ENCODE measurements around the gene PLPPR1.
"Not testable (repeated sequence)": the region's sequence is repeated elsewhere in the genome, so short reads cannot be mapped to it uniquely, and the experiment has no call there.

PLPPR1 gene

DNA sequence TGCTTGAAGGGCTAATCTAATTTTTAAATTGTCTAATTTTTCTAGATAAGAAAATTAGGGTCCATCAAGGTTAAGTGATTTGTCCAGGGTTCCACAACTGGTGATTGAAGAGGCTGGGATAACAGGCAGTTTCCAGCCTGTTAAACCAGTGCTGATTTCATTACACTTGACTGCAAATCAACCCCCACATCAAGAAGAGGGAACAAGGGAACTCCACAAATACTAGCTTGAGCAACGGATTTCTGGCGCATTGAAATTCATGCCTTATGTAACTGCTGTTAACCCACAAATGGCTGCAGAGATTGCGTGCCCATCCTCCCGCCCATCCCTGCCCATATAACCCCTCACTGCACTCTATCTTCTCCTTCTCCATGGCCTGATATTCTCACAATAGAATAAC, 10.0 kb downstream of the PLPPR1 start:
- no peak overlapping the region for H3K27ac ChIP-seq (ENCODE audit: insufficient read depth, low read length, poor library complexity, severe bottlenecking)
- no peak overlapping the region for H3K4me3 ChIP-seq (ENCODE audit: insufficient read depth, low read depth, low read length, poor library complexity, severe bottlenecking)
- H3K9me3 ChIP-seq (ENCODE audit: control insufficient read depth, low read length) = no peaks in the 10 kb centered on the region
- H3K27me3 ChIP-seq (replicated peaks; ENCODE audit: control insufficient read depth, insufficient read depth, low read length, poor library complexity, severe bottlenecking) = no peaks in the 10 kb centered on the region
- H3K36me3 ChIP-seq (ENCODE audit: control insufficient read depth, insufficient read depth, low read length) = no peaks in the 10 kb centered on the region
- DNase-seq = no peak
- no peaks in the 10 kb centered on the region for H3K4me1 ChIP-seq (ENCODE audit: control insufficient read depth, insufficient read depth, low read length, poor library complexity, severe bottlenecking)

DNA sequence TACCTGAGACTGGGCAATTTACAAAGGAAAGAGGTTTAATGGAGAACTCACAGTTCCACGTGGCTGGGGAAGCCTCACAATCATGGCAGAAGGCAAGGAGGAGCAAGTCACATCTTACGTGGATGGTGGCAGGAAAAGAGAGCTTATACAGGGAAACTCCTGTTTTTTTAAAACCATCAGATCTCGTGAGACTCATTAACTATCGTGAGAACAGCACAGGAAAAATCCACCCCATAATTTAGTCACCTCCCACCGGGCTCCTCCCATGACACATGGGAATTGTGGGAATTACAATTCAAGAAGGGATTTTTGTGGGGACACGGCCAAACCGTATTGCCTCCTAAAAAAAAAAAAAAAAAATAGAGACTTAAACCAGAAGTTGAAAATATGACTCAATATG, 11.1 kb downstream of the PLPPR1 start:
- not testable (repeated sequence) for H3K36me3 ChIP-seq (ENCODE audit: control insufficient read depth, insufficient read depth, low read length); DNase-seq; H3K4me3 ChIP-seq (ENCODE audit: insufficient read depth, low read depth, low read length, poor library complexity, severe bottlenecking); H3K27ac ChIP-seq (ENCODE audit: insufficient read depth, low read length, poor library complexity, severe bottlenecking); H3K9me3 ChIP-seq (ENCODE audit: control insufficient read depth, low read length); H3K4me1 ChIP-seq (ENCODE audit: control insufficient read depth, insufficient read depth, low read length, poor library complexity, severe bottlenecking); H3K27me3 ChIP-seq (replicated peaks; ENCODE audit: control insufficient read depth, insufficient read depth, low read length, poor library complexity, severe bottlenecking)

DNA sequence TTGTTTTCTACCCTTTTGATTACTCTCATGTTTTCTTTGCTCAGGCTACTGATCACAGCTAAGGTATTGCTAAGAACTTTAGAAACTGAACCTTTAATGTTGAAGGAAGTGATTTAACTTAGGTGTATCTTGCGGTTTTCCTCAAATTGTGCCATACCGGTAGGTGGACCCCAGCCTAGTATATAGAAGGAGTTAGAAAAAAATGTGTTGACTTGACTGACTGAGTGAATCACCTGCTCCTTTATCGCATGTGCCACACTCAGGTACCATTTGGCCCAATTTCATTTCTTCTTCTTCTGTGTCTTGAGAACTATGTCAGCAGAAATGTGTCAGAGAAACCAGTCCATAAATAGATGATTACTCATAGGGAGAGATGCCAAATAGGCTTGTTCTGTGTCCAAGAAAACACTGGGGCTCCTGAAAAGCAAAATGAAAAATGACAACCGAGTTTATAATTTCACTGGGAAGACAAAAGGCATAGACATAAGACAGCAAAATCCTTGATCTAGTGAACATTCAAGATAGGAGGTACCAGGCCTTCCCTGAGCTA, 19.4 kb downstream of the PLPPR1 start:
- Histone ChIP-seq H3K36me3 (ENCODE audit: control insufficient read depth, insufficient read depth, low read length) (no peaks in the 10 kb centered on the region), H3K27me3 (replicated peaks; ENCODE audit: control insufficient read depth, insufficient read depth, low read length, poor library complexity, severe bottlenecking) (no peaks in the 10 kb centered on the region), H3K9me3 (ENCODE audit: control insufficient read depth, low read length) (no peaks in the 10 kb centered on the region), H3K4me1 (ENCODE audit: control insufficient read depth, insufficient read depth, low read length, poor library complexity, severe bottlenecking) (no peaks in the 10 kb centered on the region), H3K4me3 (ENCODE audit: insufficient read depth, low read depth, low read length, poor library complexity, severe bottlenecking) (no peak overlapping the region), H3K27ac (ENCODE audit: insufficient read depth, low read length, poor library complexity, severe bottlenecking) (no peak overlapping the region)
- no peak for DNase-seq

DNA sequence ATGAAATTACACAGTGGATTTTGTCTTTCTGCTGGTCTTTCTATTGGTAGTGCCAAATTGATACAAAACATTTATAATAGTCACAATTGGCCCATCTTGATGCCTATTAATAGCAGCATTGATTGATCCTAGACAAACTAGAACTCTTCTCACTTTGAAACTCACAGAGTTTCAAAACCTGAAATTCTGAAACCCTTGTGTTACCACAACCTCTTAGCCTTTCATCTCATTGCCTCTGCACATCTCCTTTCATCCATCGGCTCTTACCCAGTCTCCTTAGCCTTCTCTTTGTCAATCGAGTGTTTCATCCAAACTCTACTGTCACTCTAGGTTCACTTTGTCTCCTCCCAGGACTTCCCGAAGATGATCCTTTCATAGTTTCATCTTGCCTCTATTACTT, 22.1 kb downstream of the PLPPR1 start:
- Histone ChIP-seq H3K27me3 (replicated peaks; ENCODE audit: control insufficient read depth, insufficient read depth, low read length, poor library complexity, severe bottlenecking) (no peaks in the 10 kb centered on the region), H3K36me3 (ENCODE audit: control insufficient read depth, insufficient read depth, low read length) (no peaks in the 10 kb centered on the region), H3K27ac (ENCODE audit: insufficient read depth, low read length, poor library complexity, severe bottlenecking) (no peak overlapping the region), H3K4me3 (ENCODE audit: insufficient read depth, low read depth, low read length, poor library complexity, severe bottlenecking) (no peak overlapping the region), H3K4me1 (ENCODE audit: control insufficient read depth, insufficient read depth, low read length, poor library complexity, severe bottlenecking) (no peaks in the 10 kb centered on the region), H3K9me3 (ENCODE audit: control insufficient read depth, low read length) (no peaks in the 10 kb centered on the region)
- DNase-seq = no peak

DNA sequence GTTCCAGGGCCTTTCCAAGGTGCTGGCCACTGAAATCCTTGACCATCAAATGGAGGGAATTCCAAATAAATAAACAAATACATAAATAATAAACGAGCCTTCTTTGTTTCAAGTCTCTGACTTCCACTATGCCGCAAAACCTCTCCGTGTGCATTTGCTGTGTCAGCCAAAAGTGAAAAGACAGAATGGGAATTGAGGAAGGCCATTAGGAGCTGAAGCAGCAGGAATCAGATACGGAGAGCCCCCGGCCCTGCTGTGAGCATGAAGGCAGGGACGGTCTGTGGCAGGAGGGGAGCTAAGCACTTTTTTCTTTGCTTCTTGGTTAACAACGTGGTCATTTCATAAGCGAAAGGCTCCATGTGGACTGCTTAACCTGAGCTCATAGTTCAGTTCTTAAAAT, 26.1 kb downstream of the PLPPR1 start:
- no peak for DNase-seq
- H3K4me3 ChIP-seq (ENCODE audit: insufficient read depth, low read depth, low read length, poor library complexity, severe bottlenecking) = no peak overlapping the region
- no peaks in the 10 kb centered on the region for H3K9me3 ChIP-seq (ENCODE audit: control insufficient read depth, low read length)
- no peaks in the 10 kb centered on the region for H3K4me1 ChIP-seq (ENCODE audit: control insufficient read depth, insufficient read depth, low read length, poor library complexity, severe bottlenecking)
- H3K27ac ChIP-seq (ENCODE audit: insufficient read depth, low read length, poor library complexity, severe bottlenecking) = no peak overlapping the region
- no peaks in the 10 kb centered on the region for H3K27me3 ChIP-seq (replicated peaks; ENCODE audit: control insufficient read depth, insufficient read depth, low read length, poor library complexity, severe bottlenecking)
- no peaks in the 10 kb centered on the region for H3K36me3 ChIP-seq (ENCODE audit: control insufficient read depth, insufficient read depth, low read length)

DNA sequence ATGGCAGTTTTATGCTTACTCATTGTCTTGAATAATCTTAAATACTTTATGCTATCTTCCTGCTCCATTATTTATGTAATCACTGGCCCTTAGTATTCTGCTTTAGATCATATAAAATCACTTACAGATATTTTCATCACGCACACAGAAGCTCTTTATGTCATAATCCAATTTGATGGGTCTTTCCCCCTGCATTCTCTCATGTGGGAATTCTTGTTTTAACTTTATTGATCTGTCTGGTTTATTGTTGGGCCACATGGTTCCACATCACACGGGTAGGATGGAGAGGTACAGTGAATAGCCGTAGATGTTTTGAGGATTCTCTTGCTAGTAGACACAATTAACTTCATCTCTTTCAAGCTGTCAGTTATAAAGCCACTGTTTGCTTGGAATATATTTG, 27.0 kb downstream of the PLPPR1 start:
- H3K9me3 ChIP-seq (ENCODE audit: control insufficient read depth, low read length) = no peaks in the 10 kb centered on the region
- H3K27me3 ChIP-seq (replicated peaks; ENCODE audit: control insufficient read depth, insufficient read depth, low read length, poor library complexity, severe bottlenecking) = no peaks in the 10 kb centered on the region
- no peaks in the 10 kb centered on the region for H3K4me1 ChIP-seq (ENCODE audit: control insufficient read depth, insufficient read depth, low read length, poor library complexity, severe bottlenecking)
- no peak overlapping the region for H3K4me3 ChIP-seq (ENCODE audit: insufficient read depth, low read depth, low read length, poor library complexity, severe bottlenecking)
- no peaks in the 10 kb centered on the region for H3K36me3 ChIP-seq (ENCODE audit: control insufficient read depth, insufficient read depth, low read length)
- DNase-seq = no peak
- H3K27ac ChIP-seq (ENCODE audit: insufficient read depth, low read length, poor library complexity, severe bottlenecking) = no peak overlapping the region

DNA sequence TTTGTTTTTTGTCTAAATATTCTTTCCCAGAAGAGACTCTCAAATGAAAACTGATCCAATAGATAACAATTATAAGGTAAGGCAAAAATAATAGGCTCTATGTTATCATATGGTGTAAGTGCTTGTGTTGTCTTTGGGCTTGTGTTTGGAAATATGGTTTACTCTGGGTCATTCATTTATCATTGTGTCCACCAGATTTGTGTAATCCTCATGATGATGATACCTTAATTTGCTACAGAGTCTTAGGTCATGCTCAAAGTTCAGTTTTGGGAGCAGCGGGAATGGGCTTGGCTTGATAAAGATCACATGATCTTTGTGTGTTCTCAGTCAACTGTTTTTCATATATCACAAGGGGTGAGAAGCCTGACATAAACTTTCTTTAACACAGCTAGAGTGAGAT, 34.2 kb downstream of the PLPPR1 start:
- Histone ChIP-seq H3K27me3 (replicated peaks; ENCODE audit: control insufficient read depth, insufficient read depth, low read length, poor library complexity, severe bottlenecking) (no peaks in the 10 kb centered on the region), H3K36me3 (ENCODE audit: control insufficient read depth, insufficient read depth, low read length) (no peaks in the 10 kb centered on the region), H3K27ac (ENCODE audit: insufficient read depth, low read length, poor library complexity, severe bottlenecking) (no peak overlapping the region), H3K4me1 (ENCODE audit: control insufficient read depth, insufficient read depth, low read length, poor library complexity, severe bottlenecking) (no peaks in the 10 kb centered on the region), H3K9me3 (ENCODE audit: control insufficient read depth, low read length) (no peaks in the 10 kb centered on the region), H3K4me3 (ENCODE audit: insufficient read depth, low read depth, low read length, poor library complexity, severe bottlenecking) (no peak overlapping the region)
- no peak for DNase-seq

DNA sequence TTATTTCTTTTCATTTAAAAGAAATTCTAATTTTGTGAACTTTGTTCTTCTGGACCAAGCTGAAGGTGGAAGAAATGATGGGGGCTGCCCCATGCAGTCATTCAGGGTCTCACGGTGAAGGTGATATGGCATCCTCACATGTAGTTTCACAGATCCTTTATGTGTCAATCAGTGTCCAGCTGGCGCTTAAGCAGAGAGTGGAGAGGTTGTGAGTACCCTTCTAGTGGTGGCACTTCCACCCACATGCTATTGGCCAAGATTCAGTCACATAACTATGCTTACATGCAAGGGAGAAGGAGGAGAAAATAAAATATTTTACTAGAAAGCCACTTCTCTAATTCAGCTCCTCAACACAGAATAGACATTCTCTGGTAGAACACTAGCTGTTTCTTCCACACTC, 34.7 kb downstream of the PLPPR1 start:
- Histone ChIP-seq H3K9me3 (ENCODE audit: control insufficient read depth, low read length) (no peaks in the 10 kb centered on the region), H3K27ac (ENCODE audit: insufficient read depth, low read length, poor library complexity, severe bottlenecking) (no peak overlapping the region), H3K4me3 (ENCODE audit: insufficient read depth, low read depth, low read length, poor library complexity, severe bottlenecking) (no peak overlapping the region), H3K4me1 (ENCODE audit: control insufficient read depth, insufficient read depth, low read length, poor library complexity, severe bottlenecking) (no peaks in the 10 kb centered on the region), H3K36me3 (ENCODE audit: control insufficient read depth, insufficient read depth, low read length) (no peaks in the 10 kb centered on the region), H3K27me3 (replicated peaks; ENCODE audit: control insufficient read depth, insufficient read depth, low read length, poor library complexity, severe bottlenecking) (no peaks in the 10 kb centered on the region)
- DNase-seq = no peak

DNA sequence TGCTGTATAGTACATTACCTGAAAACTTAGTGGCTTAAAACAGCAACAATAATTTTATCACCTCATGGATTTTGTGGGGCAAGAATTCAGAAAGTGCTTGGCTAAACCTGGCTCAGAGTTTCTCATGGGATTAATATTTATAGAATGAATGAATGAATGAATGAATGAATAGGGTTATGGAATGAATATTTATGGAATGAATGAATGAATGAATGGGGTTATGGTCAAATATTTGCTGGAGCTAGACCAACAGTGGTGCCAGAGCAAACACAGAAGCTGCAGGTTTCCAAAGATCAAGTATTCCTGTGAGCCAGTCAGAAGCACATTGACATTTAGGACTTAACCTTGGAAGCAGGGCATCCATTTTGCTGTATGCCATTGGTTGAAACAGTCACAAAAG, 35.7 kb downstream of the PLPPR1 start:
- Histone ChIP-seq H3K27me3 (replicated peaks; ENCODE audit: control insufficient read depth, insufficient read depth, low read length, poor library complexity, severe bottlenecking) (no peaks in the 10 kb centered on the region), H3K4me1 (ENCODE audit: control insufficient read depth, insufficient read depth, low read length, poor library complexity, severe bottlenecking) (no peaks in the 10 kb centered on the region), H3K9me3 (ENCODE audit: control insufficient read depth, low read length) (no peaks in the 10 kb centered on the region), H3K4me3 (ENCODE audit: insufficient read depth, low read depth, low read length, poor library complexity, severe bottlenecking) (no peak overlapping the region), H3K36me3 (ENCODE audit: control insufficient read depth, insufficient read depth, low read length) (no peaks in the 10 kb centered on the region), H3K27ac (ENCODE audit: insufficient read depth, low read length, poor library complexity, severe bottlenecking) (no peak overlapping the region)
- DNase-seq = no peak

DNA sequence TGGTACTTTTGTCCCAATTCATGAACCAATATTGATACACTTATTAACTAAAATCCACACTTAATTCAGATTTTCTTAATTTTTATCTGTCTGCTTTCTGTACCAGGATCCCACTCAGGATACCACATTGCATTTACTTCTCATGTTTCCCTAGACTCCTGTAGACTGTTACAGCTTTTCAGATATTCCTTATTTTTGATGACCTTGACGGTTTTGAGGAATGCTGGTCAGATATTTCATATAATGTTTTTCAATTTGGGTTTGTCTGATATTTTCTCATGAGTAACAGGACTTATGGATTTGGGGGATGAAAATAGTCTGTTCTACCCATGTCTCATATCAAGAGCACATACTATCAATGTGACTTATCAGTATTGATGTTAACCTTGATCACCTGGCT, 37.4 kb downstream of the PLPPR1 start:
- Histone ChIP-seq H3K27ac (ENCODE audit: insufficient read depth, low read length, poor library complexity, severe bottlenecking) (no peak overlapping the region), H3K4me3 (ENCODE audit: insufficient read depth, low read depth, low read length, poor library complexity, severe bottlenecking) (no peak overlapping the region), H3K4me1 (ENCODE audit: control insufficient read depth, insufficient read depth, low read length, poor library complexity, severe bottlenecking) (no peaks in the 10 kb centered on the region), H3K36me3 (ENCODE audit: control insufficient read depth, insufficient read depth, low read length) (no peaks in the 10 kb centered on the region), H3K9me3 (ENCODE audit: control insufficient read depth, low read length) (no peaks in the 10 kb centered on the region), H3K27me3 (replicated peaks; ENCODE audit: control insufficient read depth, insufficient read depth, low read length, poor library complexity, severe bottlenecking) (no peaks in the 10 kb centered on the region)
- no peak for DNase-seq

DNA sequence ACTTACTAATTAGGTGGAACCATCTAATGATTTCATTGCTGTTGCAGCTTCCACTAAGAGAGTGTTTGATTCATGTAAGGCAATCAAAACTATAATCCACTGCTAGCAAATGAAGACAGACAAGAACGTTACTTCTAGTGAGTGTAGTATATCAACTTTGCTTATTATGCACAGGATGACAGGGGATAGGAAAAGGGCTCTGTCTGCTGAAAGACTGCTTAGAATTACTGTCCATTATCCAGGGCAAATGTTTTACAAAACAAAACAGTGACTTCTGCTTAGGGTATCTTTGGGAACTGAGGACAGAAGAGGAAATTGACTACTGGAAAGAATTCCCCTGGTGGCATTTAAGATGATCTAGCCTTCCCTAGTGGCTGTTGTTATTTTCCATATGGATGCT, 40.2 kb downstream of the PLPPR1 start:
- H3K36me3 ChIP-seq (ENCODE audit: control insufficient read depth, insufficient read depth, low read length) = no peaks in the 10 kb centered on the region
- H3K27me3 ChIP-seq (replicated peaks; ENCODE audit: control insufficient read depth, insufficient read depth, low read length, poor library complexity, severe bottlenecking) = no peaks in the 10 kb centered on the region
- DNase-seq = no peak
- H3K9me3 ChIP-seq (ENCODE audit: control insufficient read depth, low read length) = no peaks in the 10 kb centered on the region
- H3K4me1 ChIP-seq (ENCODE audit: control insufficient read depth, insufficient read depth, low read length, poor library complexity, severe bottlenecking) = no peaks in the 10 kb centered on the region
- no peak overlapping the region for H3K4me3 ChIP-seq (ENCODE audit: insufficient read depth, low read depth, low read length, poor library complexity, severe bottlenecking)
- no peak overlapping the region for H3K27ac ChIP-seq (ENCODE audit: insufficient read depth, low read length, poor library complexity, severe bottlenecking)

Data from effector memory CD4-positive, alpha-beta T cell (primary cell).